ENCODE data around the gene PCK2.

The PCK2 gene

DNA sequence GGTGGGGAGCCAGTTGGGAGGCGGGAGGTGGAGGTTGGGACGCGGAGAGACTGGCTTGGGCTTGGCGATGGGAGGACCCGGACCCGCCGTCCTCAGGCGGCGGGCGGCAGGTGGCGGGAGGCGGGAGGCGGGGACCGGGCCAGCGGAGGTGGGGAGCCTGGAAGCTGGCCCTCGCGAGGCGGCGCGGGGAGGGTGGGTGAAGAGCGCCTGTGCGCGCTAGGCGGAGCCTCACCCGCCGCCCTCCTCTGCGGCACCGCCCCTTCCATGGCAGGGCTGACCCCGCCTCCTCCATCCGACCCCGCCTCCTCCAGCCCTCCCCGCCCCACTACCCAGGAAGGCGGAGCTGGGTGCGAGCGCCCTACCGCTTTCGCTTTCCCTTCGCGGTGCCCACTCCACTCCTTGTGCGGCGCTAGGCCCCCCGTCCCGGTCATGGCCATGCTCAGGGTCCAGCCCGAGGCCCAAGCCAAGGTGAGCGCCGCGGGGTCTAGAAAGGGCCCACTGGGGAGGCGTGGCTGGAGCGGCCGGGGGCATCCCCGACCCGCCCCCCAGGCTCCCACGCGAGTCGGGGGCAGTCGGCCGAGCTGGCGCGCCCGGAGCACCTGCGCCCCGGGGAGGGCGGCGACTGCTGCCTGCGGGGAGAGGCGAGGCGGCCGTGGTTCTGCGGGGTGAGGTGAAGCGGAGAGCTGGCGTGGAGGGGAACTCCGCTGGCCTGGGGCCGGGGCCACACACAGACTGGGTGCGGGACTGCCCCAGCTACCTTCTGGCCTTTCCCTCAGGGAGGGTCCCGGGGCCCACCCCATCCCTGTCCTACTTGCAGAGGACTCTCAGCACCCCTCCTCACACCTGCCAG lies 41.9 kb downstream of the PCK2 start, which contains the start of gene PSME1:
Gene PSME1, plus strand, starts transcription at position 361 of the 850 bp plus-strand sequence. Its CDS starts 69 bp downstream, at position 430.
- H3K4me3 ChIP-seq (ENCODE audit: low read depth, low read length): peak within 1 kb of the TSS; percentile 60
- TF ChIP-seq MAX (IDR thresholded peaks at IDR 0.05; ENCODE audit: low read depth, low read length) (peak; percentile 33; the same call in 1 of the 2 replicates), POLR2A (IDR thresholded peaks at IDR 0.05; ENCODE audit: extremely low read depth, insufficient read length) (peak; percentile 76), CTCF (IDR thresholded peaks at IDR 0.05; ENCODE audit: low read depth, low read length) (no peak), MYC (IDR thresholded peaks at IDR 0.05; ENCODE audit: low read depth, low read length) (peak; percentile 42; the same call in 1 of the 2 replicates)
- peak; percentile 92 for DNase-seq (ENCODE audit: low read depth)

GRCh38 chr14:24136684-24137528 lies 42.8 kb downstream of the PCK2 start:
- TF ChIP-seq POLR2A (IDR thresholded peaks at IDR 0.05; ENCODE audit: extremely low read depth, insufficient read length) (no peak), CTCF (IDR thresholded peaks at IDR 0.05; ENCODE audit: low read depth, low read length) (no peak), MYC (IDR thresholded peaks at IDR 0.05; ENCODE audit: low read depth, low read length) (no peak), MAX (IDR thresholded peaks at IDR 0.05; ENCODE audit: low read depth, low read length) (no peak)
- peak overlapping the region; percentile 60 for H3K4me3 ChIP-seq (ENCODE audit: low read depth, low read length)
- peak; percentile 17 for DNase-seq (ENCODE audit: low read depth)

DNA sequence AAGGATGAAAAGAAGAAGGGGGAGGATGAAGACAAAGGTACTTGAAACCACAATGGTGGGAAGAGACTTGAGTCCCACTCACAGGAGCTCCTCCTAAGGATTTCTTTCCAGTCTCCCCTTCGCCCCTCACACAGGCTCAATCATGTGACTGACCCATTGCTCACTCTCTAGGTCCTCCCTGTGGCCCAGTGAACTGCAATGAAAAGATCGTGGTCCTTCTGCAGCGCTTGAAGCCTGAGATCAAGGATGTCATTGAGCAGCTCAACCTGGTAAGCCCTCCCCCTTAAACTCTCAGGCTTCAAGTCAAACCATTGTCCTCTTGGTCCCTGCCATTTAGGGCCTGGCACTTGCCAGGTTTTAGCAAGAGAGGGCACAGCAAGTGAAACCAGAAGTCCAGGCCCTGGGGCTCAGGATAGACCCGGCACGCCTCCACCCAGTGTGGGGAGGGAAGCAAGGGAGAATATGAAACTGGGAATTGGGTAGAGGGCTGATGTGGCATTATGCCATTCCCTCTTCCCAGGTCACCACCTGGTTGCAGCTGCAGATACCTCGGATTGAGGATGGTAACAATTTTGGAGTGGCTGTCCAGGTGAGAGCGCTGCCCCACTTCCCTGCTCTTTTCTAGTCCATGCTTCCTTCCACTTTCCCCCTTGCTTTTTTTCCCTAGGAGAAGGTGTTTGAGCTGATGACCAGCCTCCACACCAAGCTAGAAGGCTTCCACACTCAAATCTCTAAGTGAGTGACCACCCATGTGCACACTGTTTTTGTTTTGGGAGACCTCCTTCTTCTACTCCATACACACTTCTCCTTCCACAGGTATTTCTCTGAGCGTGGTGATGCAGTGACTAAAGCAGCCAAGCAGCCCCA lies 43.7 kb downstream of the PCK2 start:
- TF ChIP-seq CTCF (IDR thresholded peaks at IDR 0.05; ENCODE audit: low read depth, low read length): no peak
- no peak for TF ChIP-seq MAX (IDR thresholded peaks at IDR 0.05; ENCODE audit: low read depth, low read length)
- TF ChIP-seq POLR2A (IDR thresholded peaks at IDR 0.05; ENCODE audit: extremely low read depth, insufficient read length): no peak
- no peak for TF ChIP-seq MYC (IDR thresholded peaks at IDR 0.05; ENCODE audit: low read depth, low read length)
- H3K4me3 ChIP-seq (ENCODE audit: low read depth, low read length): peak overlapping the region; percentile 16
- no peak for DNase-seq (ENCODE audit: low read depth)

- TF ChIP-seq CTCF (IDR thresholded peaks at IDR 0.05; ENCODE audit: low read depth, low read length) (no peak), MYC (IDR thresholded peaks at IDR 0.05; ENCODE audit: low read depth, low read length) (no peak), MAX (IDR thresholded peaks at IDR 0.05; ENCODE audit: low read depth, low read length) (no peak), POLR2A (IDR thresholded peaks at IDR 0.05; ENCODE audit: extremely low read depth, insufficient read length) (no peak)
- H3K4me3 ChIP-seq (ENCODE audit: low read depth, low read length): no peak overlapping the region
Measured at GRCh38 chr14:24138396-24139271, 44.5 kb downstream of the PCK2 start.

More at GRCh38 chr14:24138396-24139271, 44.5 kb downstream of the PCK2 start:
- no peak for DNase-seq (ENCODE audit: low read depth)
